NCI-H2081 (cell line): ENCODE data around the gene DNAJC18.
"Not testable (repeated sequence)": the region's sequence is repeated elsewhere in the genome, so short reads cannot be mapped to it uniquely, and the experiment has no call there.

ENCODE experiments used
- DNase-seq, 2 experiments: peaks; one replicate each; lab custom pipeline; 2025; lab: John Stamatoyannopoulos, UW

Gene DNAJC18

GRCh38 chr5:139386956-139387355 lies 52.4 kb downstream of the DNAJC18 start:
- not testable (repeated sequence) for DNase-seq

- DNase-seq = no peak
Observed at GRCh38 chr5:139386050-139386438, 53.3 kb downstream of the DNAJC18 start.

GRCh38 chr5:139385061-139386049 lies 54.0 kb downstream of the DNAJC18 start:
- DNase-seq = no peak

GRCh38 chr5:139384591-139385051 lies 54.7 kb downstream of the DNAJC18 start:
- no peak for DNase-seq

- no peak for DNase-seq
Observed at GRCh38 chr5:139383993-139384590, 55.2 kb downstream of the DNAJC18 start.

- DNase-seq = no peak
Observed at GRCh38 chr5:139383275-139383992, 55.9 kb downstream of the DNAJC18 start, which contains the start of gene SLC23A1. Gene SLC23A1, minus strand, starts transcription at chr5:139383297. Its CDS starts 44 bp downstream, at chr5:139383253.

- DNase-seq = no peak
Observed at GRCh38 chr5:139382807-139383206, 56.5 kb downstream of the DNAJC18 start.

- no peak for DNase-seq
Observed at GRCh38 chr5:139381837-139382761, 57.2 kb downstream of the DNAJC18 start.

- no peak for DNase-seq
Observed at GRCh38 chr5:139379626-139380449, 59.5 kb downstream of the DNAJC18 start.

- no peak for DNase-seq
Observed at GRCh38 chr5:139378941-139379361, 60.4 kb downstream of the DNAJC18 start.

- no peak for DNase-seq
Observed at GRCh38 chr5:139378101-139378825, 61.1 kb downstream of the DNAJC18 start.

GRCh38 chr5:139377226-139377625 lies 62.1 kb downstream of the DNAJC18 start:
- DNase-seq = no peak

- no peak for DNase-seq
Observed at GRCh38 chr5:139376364-139376763, 63.0 kb downstream of the DNAJC18 start.

- DNase-seq = no peak
Observed at GRCh38 chr5:139374909-139375308, 64.4 kb downstream of the DNAJC18 start.

GRCh38 chr5:139371482-139372435 lies 67.6 kb downstream of the DNAJC18 start:
- no peak for DNase-seq

GRCh38 chr5:139369181-139369580 lies 70.1 kb downstream of the DNAJC18 start:
- no peak for DNase-seq

GRCh38 chr5:139368613-139369012 lies 70.7 kb downstream of the DNAJC18 start:
- DNase-seq = no peak

- DNase-seq = no peak
Observed at GRCh38 chr5:139364466-139364865, 74.9 kb downstream of the DNAJC18 start.
